H1 (cell line): ENCODE results near the gene MMP11. TPM values are rescaled to one million over a fixed set of nuclear protein-coding genes. Genes with fewer than 3 reads are reported as not detected.

Source experiments
- CBX5 ChIP-seq: fragments of 300-800, 300-1000 bp; sonication (generic); IDR thresholded peaks from 2 replicates; pipeline ENCODE4 v1.7.1; 2016; ENCODE audit warnings: antibody characterized with exemption, low read length, low read depth
- GTF2F1 ChIP-seq: IDR thresholded peaks from 2 replicates; pipeline ENCODE4 v1.6.1; 2012; ENCODE audit warnings: low read depth, low read length, improper control_type of control experiment, borderline replicate concordance
- SIX5 ChIP-seq: IDR thresholded peaks from 2 replicates; pipeline ENCODE4 v1.6.1; 2011; ENCODE audit warnings: mild to moderate bottlenecking, low read depth, low read length
- polyA plus RNA-seq, 7 experiments: library from polyadenylated mRNA; depleted of rRNA in 3 of 7; stranded (reverse) in 5 of 7; unstranded in 2 of 7; fragments of >200 nt in 5 of 7; fragments of 200-250 nt in 2 of 7; gene quantifications; 1 replicate in 5 of 7; 2 replicates in 1 of 7; 4 replicates in 1 of 7; pipeline versions ENCODE4 v1.2.1 to v1.2.3, GENCODE V29; 2011 to 2013; ENCODE audit warnings: missing spikeins in 2 of 7, mixed read lengths in 2 of 7
- total RNA-seq: library from RNA; stranded (reverse); fragmentation: NEBNext Ultra II Directional; extraction: Animal tissue kit (Norgen Biotek cat#: 25700); gene quantifications from 2 replicates; pipeline ENCODE4 v1.2.1, GENCODE V29; 2021

The MMP11 gene
- total and polyA plus RNA-seq, 2 of the 8 experiments (the other 6 are each of a cell fraction or from before 2014, with no cell fraction given): 10.2 to 18.3 TPM

GRCh38 chr22:23818541-23818940 is 45.9 kb downstream of the MMP11 start (continued):
- TF ChIP-seq CBX5: no peak
- TF ChIP-seq GTF2F1: no peak
- TF ChIP-seq SIX5: no peak
